ENCODE data around the gene LRRFIP2. TPM values are rescaled to one million over a fixed set of nuclear protein-coding genes. Genes with fewer than 3 reads are reported as not detected.

LRRFIP2 gene
- total and polyA plus RNA-seq, 12 donors: 34.2 to 161 (median 46.2) TPM

DNA sequence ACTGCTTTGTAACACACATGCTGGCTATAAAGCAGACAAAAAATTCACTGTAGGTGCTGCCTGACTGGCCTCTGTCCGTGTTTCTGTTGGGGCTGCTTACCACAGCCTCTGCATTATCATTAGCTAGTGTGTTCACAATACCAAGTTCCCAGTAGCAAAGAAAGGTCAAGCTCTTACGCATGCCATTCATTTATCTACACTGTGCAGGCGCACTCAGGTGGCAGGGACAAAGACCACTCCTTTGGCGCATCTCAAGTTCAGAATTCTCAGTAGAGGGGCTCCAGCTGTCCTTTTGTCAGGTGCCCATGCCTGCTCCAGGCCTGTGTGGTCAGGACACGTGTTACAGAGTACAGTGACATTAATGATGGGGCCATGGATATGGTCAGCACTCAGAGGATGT lies 158.7 kb downstream of the LRRFIP2 start:
- peaks cover 0 to 82% of the 10 kb centered on the region in 2 donors for H3K36me3 ChIP-seq (replicated peaks in 1 of 2)
- no peaks in the 10 kb centered on the region for H3K4me1 ChIP-seq (replicated peaks in 1 of 2)
- no peaks in the 10 kb centered on the region for H3K27me3 ChIP-seq
- H3K9me3 ChIP-seq (replicated peaks in 1 of 3): no peaks in the 10 kb centered on the region
- intact Hi-C loops (cut with DNase I): no loop called here
- 92 to 94% (median 93%) methylated on average over 5 of the region's 5 CpGs for WGBS, 4 donors
- DNase-seq: no peak
- no peak overlapping the region for H3K4me3 ChIP-seq
- no peak for TF ChIP-seq POLR2A (IDR thresholded peaks at IDR 0.05)
- TF ChIP-seq, protein P1, sequence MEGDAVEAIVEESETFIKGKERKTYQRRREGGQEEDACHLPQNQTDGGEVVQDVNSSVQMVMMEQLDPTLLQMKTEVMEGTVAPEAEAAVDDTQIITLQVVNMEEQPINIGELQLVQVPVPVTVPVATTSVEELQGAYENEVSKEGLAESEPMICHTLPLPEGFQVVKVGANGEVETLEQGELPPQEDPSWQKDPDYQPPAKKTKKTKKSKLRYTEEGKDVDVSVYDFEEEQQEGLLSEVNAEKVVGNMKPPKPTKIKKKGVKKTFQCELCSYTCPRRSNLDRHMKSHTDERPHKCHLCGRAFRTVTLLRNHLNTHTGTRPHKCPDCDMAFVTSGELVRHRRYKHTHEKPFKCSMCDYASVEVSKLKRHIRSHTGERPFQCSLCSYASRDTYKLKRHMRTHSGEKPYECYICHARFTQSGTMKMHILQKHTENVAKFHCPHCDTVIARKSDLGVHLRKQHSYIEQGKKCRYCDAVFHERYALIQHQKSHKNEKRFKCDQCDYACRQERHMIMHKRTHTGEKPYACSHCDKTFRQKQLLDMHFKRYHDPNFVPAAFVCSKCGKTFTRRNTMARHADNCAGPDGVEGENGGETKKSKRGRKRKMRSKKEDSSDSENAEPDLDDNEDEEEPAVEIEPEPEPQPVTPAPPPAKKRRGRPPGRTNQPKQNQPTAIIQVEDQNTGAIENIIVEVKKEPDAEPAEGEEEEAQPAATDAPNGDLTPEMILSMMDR (IDR thresholded peaks at IDR 0.05): no peak
- no peak overlapping the region for H3K27ac ChIP-seq

GRCh38 chr3:37014620-37015019 lies 159.8 kb downstream of the LRRFIP2 start:
- Histone ChIP-seq H3K27ac (no peak overlapping the region), H3K36me3 (replicated peaks in 1 of 2) (peaks cover 0 to 72% of the 10 kb centered on the region in 2 donors), H3K9me3 (replicated peaks in 1 of 3) (no peaks in the 10 kb centered on the region), H3K27me3 (no peaks in the 10 kb centered on the region), H3K4me3 (no peak overlapping the region), H3K4me1 (replicated peaks in 1 of 2) (no peaks in the 10 kb centered on the region)
- DNase-seq: no peak
- intact Hi-C loops (cut with DNase I): no loop called here
- WGBS, 4 donors: 89 to 94% (median 92%) methylated on average over 2 of the region's 2 CpGs
- no peak for TF ChIP-seq POLR2A (IDR thresholded peaks at IDR 0.05)
- TF ChIP-seq, protein P1 (IDR thresholded peaks at IDR 0.05): no peak

Small RNA genes lying within 50 kb of the gene (small RNA-seq; reads per million reads assigned to genes)
- gene RF00019 (0 reads per million in 2 donors), gene RNU6-1301P (0 reads per million in 2 donors)

Other genes starting within 250 kb of the LRRFIP2 start
- gene TRANK1, start 229.5 kb downstream of the LRRFIP2 start, total RNA-seq: 10 to 100 TPM in 7 of 9 donors, 1 to 10 TPM in 2; 5.0 to 28.0 (median 17.8) TPM
- gene TRANK1, start 229.5 kb downstream of the LRRFIP2 start, polyA plus RNA-seq: 1 to 10 TPM; 5.3 to 8.6 (median 6.6) TPM
- gene EPM2AIP1, start 181.5 kb downstream of the LRRFIP2 start, total RNA-seq: 10 to 100 TPM in 7 of 9 donors, 1 to 10 TPM in 2; 6.2 to 37.2 (median 22.2) TPM
- 10 to 100 TPM in 1 of 3 donors, 1 to 10 TPM in 2; 6.6 to 20.8 (median 6.7) TPM for gene EPM2AIP1, start 181.5 kb downstream of the LRRFIP2 start, polyA plus RNA-seq
- gene MLH1, start 181.1 kb downstream of the LRRFIP2 start, total RNA-seq: 100 to 1,000 TPM in 1 of 9 donors, 10 to 100 TPM in 8; 27.8 to 111 (median 33.7) TPM
- gene MLH1, start 181.1 kb downstream of the LRRFIP2 start, polyA plus RNA-seq: 10 to 100 TPM; 17.2 to 77.6 (median 19.7) TPM
- gene GOLGA4, start 68.7 kb upstream of the LRRFIP2 start, total RNA-seq: 100 to 1,000 TPM in 3 of 9 donors, 10 to 100 TPM in 6; 62.3 to 114 (median 91.1) TPM
- gene GOLGA4, start 68.7 kb upstream of the LRRFIP2 start, polyA plus RNA-seq: 100 to 1,000 TPM in 1 of 3 donors, 10 to 100 TPM in 2; 24.2 to 104 (median 52.0) TPM